GM12892 (cell line): ENCODE measurements around the gene DSCAML1.

Source experiments
- POLR2A ChIP-seq: IDR thresholded peaks from 2 replicates; pipeline ENCODE4 v1.6.1; 2011; ENCODE audit warnings: low read depth, low read length, control low read depth
- POLR2AphosphoS5 ChIP-seq: IDR thresholded peaks from 2 replicates; pipeline ENCODE4 v1.6.1; 2011; ENCODE audit warnings: low read depth, low read length, control low read depth

GRCh38 chr11:117654281-117655255 is 142.4 kb downstream of the DSCAML1 start:
- TF ChIP-seq POLR2A (no peak), POLR2AphosphoS5 (no peak)
